ENCODE results near the gene SUPT6H.
A peak's percentile ranks its signal among the peaks of the same experiment; 100 is the strongest.
"Not testable (repeated sequence)": the region's sequence is repeated elsewhere in the genome, so short reads cannot be mapped to it uniquely, and the experiment has no call there.

SUPT6H gene

DNA sequence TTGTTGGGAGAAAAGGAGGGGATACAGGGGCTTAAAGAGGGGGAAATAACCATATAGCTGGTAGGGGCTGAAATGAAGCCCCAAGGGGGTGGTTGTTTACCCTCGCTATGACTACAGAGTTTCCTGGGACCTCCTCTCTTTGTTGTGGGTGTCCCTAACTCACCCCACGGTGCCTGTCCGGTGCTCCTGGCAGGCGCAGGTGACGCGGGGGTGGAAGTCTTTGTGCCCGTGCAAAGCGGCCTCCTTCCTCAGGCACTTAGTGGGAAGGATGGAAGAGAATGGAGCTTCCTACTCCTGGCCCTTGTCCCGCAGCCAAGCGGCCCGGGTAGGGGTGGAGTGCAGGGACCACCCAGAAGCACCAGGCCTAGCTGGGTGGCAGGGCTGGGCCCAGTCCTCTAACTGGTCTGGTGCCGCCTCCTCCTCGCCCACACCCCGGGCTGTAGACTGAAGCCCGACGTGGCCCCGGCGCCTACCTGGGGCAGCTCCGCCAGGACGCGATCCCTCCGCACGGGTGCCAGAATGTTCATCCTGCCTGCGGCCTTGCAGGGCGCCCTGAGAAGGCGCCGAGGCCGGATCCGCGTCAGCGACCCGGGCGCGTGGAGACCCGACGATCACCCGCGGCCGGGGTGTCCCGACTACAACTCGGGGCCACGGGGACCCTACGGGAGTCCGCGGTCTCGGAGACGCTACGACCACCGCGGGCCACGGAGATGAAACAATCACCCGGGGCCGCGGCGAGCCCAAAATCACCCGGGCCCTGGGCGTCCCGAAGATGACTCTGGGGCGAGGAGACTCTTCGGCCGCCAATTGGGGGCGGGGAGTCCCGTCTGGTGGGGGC lies 55.0 kb downstream of the SUPT6H start:
- DNase-seq (ENCODE audit: low spot score): no peak
- in situ Hi-C loops (cut with MboI; ENCODE audit: low pct_unique_long_range_greater_than_20kb, low sequenced_read_pairs, unreplicated experiment): no loop called here
- TF ChIP-seq, protein P1, sequence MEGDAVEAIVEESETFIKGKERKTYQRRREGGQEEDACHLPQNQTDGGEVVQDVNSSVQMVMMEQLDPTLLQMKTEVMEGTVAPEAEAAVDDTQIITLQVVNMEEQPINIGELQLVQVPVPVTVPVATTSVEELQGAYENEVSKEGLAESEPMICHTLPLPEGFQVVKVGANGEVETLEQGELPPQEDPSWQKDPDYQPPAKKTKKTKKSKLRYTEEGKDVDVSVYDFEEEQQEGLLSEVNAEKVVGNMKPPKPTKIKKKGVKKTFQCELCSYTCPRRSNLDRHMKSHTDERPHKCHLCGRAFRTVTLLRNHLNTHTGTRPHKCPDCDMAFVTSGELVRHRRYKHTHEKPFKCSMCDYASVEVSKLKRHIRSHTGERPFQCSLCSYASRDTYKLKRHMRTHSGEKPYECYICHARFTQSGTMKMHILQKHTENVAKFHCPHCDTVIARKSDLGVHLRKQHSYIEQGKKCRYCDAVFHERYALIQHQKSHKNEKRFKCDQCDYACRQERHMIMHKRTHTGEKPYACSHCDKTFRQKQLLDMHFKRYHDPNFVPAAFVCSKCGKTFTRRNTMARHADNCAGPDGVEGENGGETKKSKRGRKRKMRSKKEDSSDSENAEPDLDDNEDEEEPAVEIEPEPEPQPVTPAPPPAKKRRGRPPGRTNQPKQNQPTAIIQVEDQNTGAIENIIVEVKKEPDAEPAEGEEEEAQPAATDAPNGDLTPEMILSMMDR (IDR thresholded peaks at IDR 0.05; ENCODE audit: extremely low read depth, insufficient read depth, missing control alignments): no peak

DNA sequence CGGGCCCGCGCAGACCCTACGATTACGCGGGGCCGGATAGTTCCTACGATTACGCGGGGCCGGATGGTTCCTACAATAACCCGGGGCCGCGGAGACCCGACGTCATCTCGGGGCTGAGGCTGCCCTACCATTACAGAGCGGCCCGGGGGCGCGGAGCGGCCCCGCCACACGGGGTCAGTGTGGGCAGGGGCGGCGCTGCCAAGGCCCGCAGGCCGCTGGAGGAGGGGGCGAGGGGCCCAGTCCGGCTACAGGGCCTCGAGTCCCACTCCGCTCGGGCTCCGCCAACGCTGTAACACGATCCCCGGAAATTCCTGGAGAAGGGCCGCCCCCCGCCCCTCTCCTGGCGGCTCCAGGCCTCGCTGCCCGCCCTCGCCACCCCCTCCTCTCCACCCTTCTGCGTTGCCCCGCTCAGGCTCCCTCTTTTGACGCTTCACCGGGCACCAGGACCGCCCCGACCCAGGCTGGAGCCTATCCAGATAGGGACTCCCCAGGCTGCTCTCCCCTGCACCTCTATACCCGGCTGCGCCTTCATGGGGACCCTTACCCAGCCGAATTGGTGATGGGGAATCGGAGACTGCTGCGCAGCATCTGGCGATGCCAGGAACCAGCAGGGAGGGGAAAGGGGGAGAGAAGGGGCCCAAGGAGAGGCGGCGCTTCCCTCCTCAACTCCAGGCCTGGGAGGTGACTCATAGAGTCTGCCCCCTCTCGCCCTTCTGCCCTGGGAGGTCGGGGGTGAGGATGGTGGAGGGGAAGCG lies 55.8 kb downstream of the SUPT6H start, which contains the start of gene RAB34:
TSS of gene RAB34 (minus strand) at position 291 of the 755 bp plus-strand sequence. CDS start 602 bp downstream, outside the sequence.
- in situ Hi-C loops (cut with MboI; ENCODE audit: low pct_unique_long_range_greater_than_20kb, low sequenced_read_pairs, unreplicated experiment): no loop called here
- TF ChIP-seq, protein P1 (IDR thresholded peaks at IDR 0.05; ENCODE audit: extremely low read depth, insufficient read depth, missing control alignments): peak; percentile 42
- no peak for DNase-seq (ENCODE audit: low spot score)

DNA sequence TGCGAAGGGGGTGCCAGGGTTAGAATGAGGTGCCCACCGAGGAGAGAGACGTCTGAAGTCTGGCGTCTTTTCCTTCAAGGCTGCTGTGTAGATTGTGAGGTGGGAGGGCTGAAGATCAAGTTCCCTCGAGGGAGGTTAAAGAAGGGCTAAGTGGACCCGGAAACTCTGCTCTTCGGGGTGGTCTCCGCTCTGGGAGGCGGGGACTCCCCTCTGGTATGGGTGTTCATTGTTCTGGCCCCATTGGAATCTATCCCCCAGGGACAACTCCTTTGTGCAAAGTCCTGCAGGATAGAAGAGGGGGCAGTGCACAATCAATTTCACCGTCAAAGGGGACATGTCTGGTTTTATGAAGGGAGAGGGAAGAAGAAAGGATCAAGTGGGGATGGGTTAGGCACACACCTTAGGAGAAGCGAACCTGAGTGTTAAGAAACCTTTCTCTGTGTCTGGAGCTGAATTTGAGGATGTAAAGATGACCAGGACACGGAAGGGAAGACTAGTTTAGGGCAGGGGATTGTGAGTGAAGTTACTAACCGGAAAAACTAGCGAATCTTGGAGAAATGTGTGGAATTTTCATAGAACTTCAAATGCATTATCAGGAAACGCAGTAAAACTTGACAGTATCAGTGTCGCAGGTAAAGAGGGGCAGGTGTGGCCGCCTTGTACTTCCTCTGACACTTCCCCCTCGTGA lies 56.5 kb downstream of the SUPT6H start:
- TF ChIP-seq, protein P1 (IDR thresholded peaks at IDR 0.05; ENCODE audit: extremely low read depth, insufficient read depth, missing control alignments): no peak
- no peak for DNase-seq (ENCODE audit: low spot score)
- in situ Hi-C loops (cut with MboI; ENCODE audit: low pct_unique_long_range_greater_than_20kb, low sequenced_read_pairs, unreplicated experiment): no loop called here

DNA sequence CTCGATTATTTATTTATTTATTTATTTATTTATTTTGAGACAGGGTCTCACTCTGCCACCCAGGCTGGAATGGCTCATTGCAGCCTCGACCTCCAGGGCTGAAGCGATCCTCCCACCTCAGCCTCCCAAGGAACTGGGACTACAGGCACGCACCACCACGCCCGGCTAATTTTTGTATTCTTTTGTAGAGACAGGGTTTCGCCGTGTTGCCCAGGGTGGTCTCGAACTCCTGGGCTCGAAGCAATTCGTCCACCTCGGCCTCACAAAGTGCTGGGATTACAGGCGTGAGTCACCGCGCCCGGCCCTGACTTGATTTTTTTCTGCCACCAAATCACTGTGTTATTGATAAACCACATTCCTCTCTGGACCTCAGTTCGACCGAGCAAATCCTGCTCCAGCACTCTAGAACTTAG lies 57.0 kb downstream of the SUPT6H start:
- no peak for DNase-seq (ENCODE audit: low spot score)
- in situ Hi-C loops (cut with MboI; ENCODE audit: low pct_unique_long_range_greater_than_20kb, low sequenced_read_pairs, unreplicated experiment): no loop called here
- TF ChIP-seq, protein P1 (IDR thresholded peaks at IDR 0.05; ENCODE audit: extremely low read depth, insufficient read depth, missing control alignments): no peak

DNA sequence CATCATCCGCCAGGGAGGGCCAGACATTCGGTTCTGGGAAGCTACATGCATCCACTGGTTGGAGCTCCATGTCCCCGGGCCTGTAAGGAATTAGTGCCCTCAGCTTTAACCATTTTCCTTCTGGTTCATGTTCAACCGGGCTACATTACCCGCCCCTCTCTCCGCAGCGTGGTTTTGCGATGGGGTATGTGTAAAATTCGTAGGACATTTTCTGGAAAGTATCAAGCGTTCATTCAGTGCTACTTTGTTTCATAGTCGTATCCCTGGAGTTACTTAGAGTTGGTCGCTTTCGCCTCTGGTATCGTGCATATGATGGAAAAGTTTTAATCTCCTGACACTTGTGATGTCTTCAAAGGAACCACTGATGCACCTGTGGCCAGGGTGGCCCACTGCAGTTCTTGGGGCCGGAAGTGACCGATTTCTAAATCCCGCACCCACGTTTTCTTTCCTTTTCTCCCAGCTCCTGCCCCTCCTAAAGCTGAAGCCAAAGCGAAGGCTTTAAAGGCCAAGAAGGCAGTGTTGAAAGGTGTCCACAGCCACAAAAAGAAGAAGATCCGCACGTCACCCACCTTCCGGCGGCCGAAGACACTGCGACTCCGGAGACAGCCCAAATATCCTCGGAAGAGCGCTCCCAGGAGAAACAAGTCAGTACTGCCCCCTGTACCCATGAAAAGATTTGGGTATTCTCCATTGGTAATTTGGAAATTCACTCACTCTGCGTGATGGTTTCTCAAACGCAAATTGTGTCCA lies 58.4 kb downstream of the SUPT6H start:
- TF ChIP-seq, protein P1 (IDR thresholded peaks at IDR 0.05; ENCODE audit: extremely low read depth, insufficient read depth, missing control alignments): peak; percentile 3
- in situ Hi-C loops (cut with MboI; ENCODE audit: low pct_unique_long_range_greater_than_20kb, low sequenced_read_pairs, unreplicated experiment): no loop called here
- DNase-seq (ENCODE audit: low spot score): no peak

DNA sequence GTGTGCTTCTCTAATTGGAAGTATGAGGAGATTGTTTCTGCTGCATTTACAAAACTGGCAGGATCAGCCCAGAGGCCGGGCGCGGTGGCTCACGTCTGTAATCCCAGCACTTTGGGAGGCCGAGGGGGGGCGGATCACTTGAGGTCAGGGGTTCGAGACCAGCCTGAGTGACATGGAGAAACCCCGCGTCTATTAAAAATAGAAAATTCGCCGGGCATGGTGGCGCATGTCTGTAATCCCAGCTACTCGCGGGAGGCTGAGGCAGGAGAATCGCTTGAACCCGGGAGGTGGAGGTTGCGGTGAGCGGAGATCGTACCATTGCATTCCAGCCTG lies 59.0 kb downstream of the SUPT6H start:
- in situ Hi-C loops (cut with MboI; ENCODE audit: low pct_unique_long_range_greater_than_20kb, low sequenced_read_pairs, unreplicated experiment); DNase-seq (ENCODE audit: low spot score): not testable (repeated sequence)

Measured in GM13977 (cell line).